ENCODE data around the gene SH3PXD2A. TPM values are rescaled to one million over a fixed set of nuclear protein-coding genes. Genes with fewer than 3 reads are reported as not detected.

The SH3PXD2A gene
- total RNA-seq, 1 experiment from 2014 or later, result 13.2 TPM

- Mint-ChIP-seq H3K9me3 (ENCODE audit: unreplicated experiment) (no peaks in the 10 kb centered on the region), H3K4me3 (ENCODE audit: unreplicated experiment) (no peak overlapping the region), H3K27ac (ENCODE audit: low read depth, unreplicated experiment) (no peak overlapping the region), H3K4me1 (ENCODE audit: insufficient read depth, unreplicated experiment) (no peaks in the 10 kb centered on the region), H3K27me3 (ENCODE audit: insufficient read depth, unreplicated experiment) (no peaks in the 10 kb centered on the region), H3K36me3 (ENCODE audit: insufficient read depth, unreplicated experiment) (no peaks in the 10 kb centered on the region)
- DNase-seq (ENCODE audit: unreplicated experiment), result no peak
- BruUV-seq (replicated peaks), result no TSS peak
- TF ChIP-seq, protein P1, sequence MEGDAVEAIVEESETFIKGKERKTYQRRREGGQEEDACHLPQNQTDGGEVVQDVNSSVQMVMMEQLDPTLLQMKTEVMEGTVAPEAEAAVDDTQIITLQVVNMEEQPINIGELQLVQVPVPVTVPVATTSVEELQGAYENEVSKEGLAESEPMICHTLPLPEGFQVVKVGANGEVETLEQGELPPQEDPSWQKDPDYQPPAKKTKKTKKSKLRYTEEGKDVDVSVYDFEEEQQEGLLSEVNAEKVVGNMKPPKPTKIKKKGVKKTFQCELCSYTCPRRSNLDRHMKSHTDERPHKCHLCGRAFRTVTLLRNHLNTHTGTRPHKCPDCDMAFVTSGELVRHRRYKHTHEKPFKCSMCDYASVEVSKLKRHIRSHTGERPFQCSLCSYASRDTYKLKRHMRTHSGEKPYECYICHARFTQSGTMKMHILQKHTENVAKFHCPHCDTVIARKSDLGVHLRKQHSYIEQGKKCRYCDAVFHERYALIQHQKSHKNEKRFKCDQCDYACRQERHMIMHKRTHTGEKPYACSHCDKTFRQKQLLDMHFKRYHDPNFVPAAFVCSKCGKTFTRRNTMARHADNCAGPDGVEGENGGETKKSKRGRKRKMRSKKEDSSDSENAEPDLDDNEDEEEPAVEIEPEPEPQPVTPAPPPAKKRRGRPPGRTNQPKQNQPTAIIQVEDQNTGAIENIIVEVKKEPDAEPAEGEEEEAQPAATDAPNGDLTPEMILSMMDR (IDR thresholded peaks at IDR 0.05; ENCODE audit: unreplicated experiment), result no peak
- ChIA-PET CTCF (no interaction called here), POLR2A (no interaction called here)
- intact Hi-C loops (cut with micrococcal nuclease), result no loop called here
Observed at GRCh38 chr10:103807996-103808395, 47.4 kb downstream of the SH3PXD2A start.

GRCh38 chr10:103806395-103807187 is 48.8 kb downstream of the SH3PXD2A start:
- Mint-ChIP-seq H3K27ac (ENCODE audit: low read depth, unreplicated experiment) (no peak overlapping the region), H3K4me3 (ENCODE audit: unreplicated experiment) (no peak overlapping the region), H3K4me1 (ENCODE audit: insufficient read depth, unreplicated experiment) (no peaks in the 10 kb centered on the region), H3K36me3 (ENCODE audit: insufficient read depth, unreplicated experiment) (no peaks in the 10 kb centered on the region), H3K27me3 (ENCODE audit: insufficient read depth, unreplicated experiment) (no peaks in the 10 kb centered on the region), H3K9me3 (ENCODE audit: unreplicated experiment) (no peaks in the 10 kb centered on the region)
- TF ChIP-seq, protein P1 (IDR thresholded peaks at IDR 0.05; ENCODE audit: unreplicated experiment), result no peak
- intact Hi-C loops (cut with micrococcal nuclease), result no loop called here
- no TSS peak for BruUV-seq (replicated peaks)
- ChIA-PET POLR2A (no interaction called here), CTCF (interaction anchor here (0.5 to 0.7 kb wide), 2 partner anchors 14 to 21 kb away, joined by 3 to 5 read pairs; no protein-coding TSS in a partner anchor)
- DNase-seq (ENCODE audit: unreplicated experiment), result no peak

- CTCF ChIA-PET, result interaction anchor here (0.5 kb wide), 1 partner anchor 14 kb away, joined by 3 read pairs; no protein-coding TSS in a partner anchor
- Mint-ChIP-seq H3K4me3 (ENCODE audit: unreplicated experiment) (no peak overlapping the region), H3K4me1 (ENCODE audit: insufficient read depth, unreplicated experiment) (peaks cover 4% of the 10 kb centered on the region), H3K36me3 (ENCODE audit: insufficient read depth, unreplicated experiment) (no peaks in the 10 kb centered on the region), H3K9me3 (ENCODE audit: unreplicated experiment) (no peaks in the 10 kb centered on the region), H3K27me3 (ENCODE audit: insufficient read depth, unreplicated experiment) (no peaks in the 10 kb centered on the region), H3K27ac (ENCODE audit: low read depth, unreplicated experiment) (no peak overlapping the region)
- POLR2A ChIA-PET, result no interaction called here
- BruUV-seq (replicated peaks), result no TSS peak
- no peak for DNase-seq (ENCODE audit: unreplicated experiment)
- TF ChIP-seq, protein P1 (IDR thresholded peaks at IDR 0.05; ENCODE audit: unreplicated experiment), result no peak
- intact Hi-C loops (cut with micrococcal nuclease), result no loop called here
Observed at GRCh38 chr10:103805781-103806180, 49.6 kb downstream of the SH3PXD2A start.

DNA sequence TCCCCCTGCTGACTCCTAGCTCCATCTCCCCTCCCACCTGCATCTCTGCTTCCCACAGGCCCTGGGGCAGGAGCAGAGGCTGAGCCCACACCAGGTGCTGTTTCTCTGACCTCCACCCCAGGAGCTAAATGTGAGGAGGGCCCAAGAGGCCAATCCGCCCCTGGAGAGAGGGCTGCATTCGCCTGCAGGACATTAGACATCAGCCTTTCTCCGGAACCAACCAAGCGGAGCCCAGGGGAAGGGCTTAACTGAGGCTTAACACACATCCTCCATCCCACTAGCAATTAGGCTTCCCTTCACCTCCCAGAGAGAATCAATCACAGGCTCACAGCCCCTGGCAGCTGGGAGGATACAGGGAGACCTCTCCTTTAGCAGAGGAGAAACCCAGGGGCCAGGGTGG is 50.5 kb downstream of the SH3PXD2A start:
- no peaks in the 10 kb centered on the region for H3K9me3 Mint-ChIP-seq (ENCODE audit: unreplicated experiment)
- peaks cover 8% of the 10 kb centered on the region for H3K4me1 Mint-ChIP-seq (ENCODE audit: insufficient read depth, unreplicated experiment)
- BruUV-seq (replicated peaks), result no TSS peak
- TF ChIP-seq, protein P1 (IDR thresholded peaks at IDR 0.05; ENCODE audit: unreplicated experiment), result no peak
- H3K27ac Mint-ChIP-seq (ENCODE audit: low read depth, unreplicated experiment), result no peak overlapping the region
- no peaks in the 10 kb centered on the region for H3K27me3 Mint-ChIP-seq (ENCODE audit: insufficient read depth, unreplicated experiment)
- intact Hi-C loops (cut with micrococcal nuclease), result no loop called here
- no peak for DNase-seq (ENCODE audit: unreplicated experiment)
- no peak overlapping the region for H3K4me3 Mint-ChIP-seq (ENCODE audit: unreplicated experiment)
- POLR2A ChIA-PET, result no interaction called here
- H3K36me3 Mint-ChIP-seq (ENCODE audit: insufficient read depth, unreplicated experiment), result no peaks in the 10 kb centered on the region
- CTCF ChIA-PET, result interaction anchor here (0.6 to 1.2 kb wide), 2 partner anchors 36 to 119 kb away, joined by 3 to 6 read pairs; no protein-coding TSS in a partner anchor

All from MCF 10A (cell line).